ENCODE results near the gene SLC9A8. TPM values are rescaled to one million over a fixed set of nuclear protein-coding genes. Genes with fewer than 3 reads are reported as not detected.

SLC9A8 gene
- total RNA-seq, 1 experiment from 2014 or later: 21.4 TPM

DNA sequence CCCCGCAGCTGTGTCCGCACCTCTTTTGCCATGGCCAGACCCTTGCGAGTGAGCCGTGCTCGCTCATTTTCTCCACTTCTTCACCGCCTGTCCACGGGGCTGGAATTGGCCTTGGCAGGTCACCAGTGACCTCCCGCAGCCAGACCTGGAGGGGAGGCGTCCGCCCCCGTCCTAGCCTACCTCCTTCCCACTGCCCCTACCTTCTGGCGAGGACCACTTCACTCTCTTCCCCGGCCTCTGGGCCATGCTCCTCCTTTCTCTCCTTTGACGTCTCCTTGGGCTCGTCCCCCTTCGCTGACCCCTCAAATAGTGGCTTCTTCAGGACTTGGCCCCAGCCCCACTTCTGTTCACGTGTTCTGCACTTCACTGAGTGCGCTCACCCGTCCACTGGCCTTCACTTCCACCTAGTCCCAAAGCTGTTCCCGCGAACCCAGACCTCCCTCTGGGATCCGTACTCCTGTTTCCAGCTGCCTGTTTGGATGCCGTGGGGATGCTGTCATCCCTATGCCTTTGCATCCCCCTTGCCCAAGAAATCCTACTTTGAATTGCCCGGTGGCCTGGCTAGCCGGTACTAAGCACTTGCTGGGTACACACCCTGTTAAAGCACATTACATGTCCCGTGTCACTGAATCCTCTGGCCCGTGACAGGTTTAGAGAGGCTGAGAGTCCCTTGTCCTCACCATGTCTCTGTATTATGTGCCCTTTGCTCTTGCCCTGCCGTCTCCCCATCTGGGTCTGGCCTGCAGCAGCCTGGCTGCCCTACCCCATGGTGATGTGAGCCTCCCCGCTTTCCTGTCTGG, 69.7 kb downstream of the SLC9A8 start:
- no peaks in the 10 kb centered on the region for H4K20me1 ChIP-seq (ENCODE audit: insufficient read depth)
- no peaks in the 10 kb centered on the region for H3K79me2 ChIP-seq (ENCODE audit: low read depth)
- peaks cover 12% of the 10 kb centered on the region; the same call in 1 of the 2 replicates for H3F3A ChIP-seq (ENCODE audit: insufficient read depth, low read depth)
- no peak overlapping the region for H3K4me2 ChIP-seq
- H3K27ac ChIP-seq: no peak overlapping the region
- intact Hi-C loops (cut with micrococcal nuclease; ENCODE audit: unreplicated experiment): no loop called here
- H3K4me1 ChIP-seq (replicated peaks; ENCODE audit: insufficient read depth): peaks cover 14% of the 10 kb centered on the region
- H3K27me3 ChIP-seq (ENCODE audit: insufficient read depth, low read depth): no peaks in the 10 kb centered on the region
- H2AFZ ChIP-seq: no peak overlapping the region
- TF ChIP-seq, protein P1, sequence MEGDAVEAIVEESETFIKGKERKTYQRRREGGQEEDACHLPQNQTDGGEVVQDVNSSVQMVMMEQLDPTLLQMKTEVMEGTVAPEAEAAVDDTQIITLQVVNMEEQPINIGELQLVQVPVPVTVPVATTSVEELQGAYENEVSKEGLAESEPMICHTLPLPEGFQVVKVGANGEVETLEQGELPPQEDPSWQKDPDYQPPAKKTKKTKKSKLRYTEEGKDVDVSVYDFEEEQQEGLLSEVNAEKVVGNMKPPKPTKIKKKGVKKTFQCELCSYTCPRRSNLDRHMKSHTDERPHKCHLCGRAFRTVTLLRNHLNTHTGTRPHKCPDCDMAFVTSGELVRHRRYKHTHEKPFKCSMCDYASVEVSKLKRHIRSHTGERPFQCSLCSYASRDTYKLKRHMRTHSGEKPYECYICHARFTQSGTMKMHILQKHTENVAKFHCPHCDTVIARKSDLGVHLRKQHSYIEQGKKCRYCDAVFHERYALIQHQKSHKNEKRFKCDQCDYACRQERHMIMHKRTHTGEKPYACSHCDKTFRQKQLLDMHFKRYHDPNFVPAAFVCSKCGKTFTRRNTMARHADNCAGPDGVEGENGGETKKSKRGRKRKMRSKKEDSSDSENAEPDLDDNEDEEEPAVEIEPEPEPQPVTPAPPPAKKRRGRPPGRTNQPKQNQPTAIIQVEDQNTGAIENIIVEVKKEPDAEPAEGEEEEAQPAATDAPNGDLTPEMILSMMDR (conservative IDR thresholded peaks at IDR 0.05): no peak
- no peak for TF ChIP-seq EZH2 (IDR thresholded peaks at IDR 0.05; ENCODE audit: low read depth)
- CTCF ChIA-PET: no interaction called here
- H3K9me2 ChIP-seq (ENCODE audit: insufficient read depth): no peaks in the 10 kb centered on the region
- peaks cover 19% of the 10 kb centered on the region for H3K36me3 ChIP-seq (ENCODE audit: low read depth)
- H3K9me3 ChIP-seq (ENCODE audit: insufficient read depth, low read depth): no peaks in the 10 kb centered on the region
- no TSS peak for BruUV-seq (replicated peaks)
- no peak for DNase-seq
- no peak overlapping the region for H3K4me3 ChIP-seq
- POLR2A ChIA-PET (ENCODE audit: unreplicated experiment): no interaction called here

GRCh38 chr20:49883246-49883802, 70.7 kb downstream of the SLC9A8 start:
- POLR2A ChIA-PET (ENCODE audit: unreplicated experiment): no interaction called here
- H3K4me2 ChIP-seq: no peak overlapping the region
- DNase-seq: no peak
- no peaks in the 10 kb centered on the region for H3K79me2 ChIP-seq (ENCODE audit: low read depth)
- no peaks in the 10 kb centered on the region for H3K9me3 ChIP-seq (ENCODE audit: insufficient read depth, low read depth)
- no TSS peak for BruUV-seq (replicated peaks)
- TF ChIP-seq, protein P1 (conservative IDR thresholded peaks at IDR 0.05): no peak
- no peak for TF ChIP-seq EZH2 (IDR thresholded peaks at IDR 0.05; ENCODE audit: low read depth)
- peaks cover 22% of the 10 kb centered on the region for H3F3A ChIP-seq (ENCODE audit: insufficient read depth, low read depth)
- H3K27me3 ChIP-seq (ENCODE audit: insufficient read depth, low read depth): no peaks in the 10 kb centered on the region
- intact Hi-C loops (cut with micrococcal nuclease; ENCODE audit: unreplicated experiment): no loop called here
- H2AFZ ChIP-seq: no peak overlapping the region
- H4K20me1 ChIP-seq (ENCODE audit: insufficient read depth): no peaks in the 10 kb centered on the region
- no peak overlapping the region for H3K27ac ChIP-seq
- peaks cover 19% of the 10 kb centered on the region for H3K36me3 ChIP-seq (ENCODE audit: low read depth)
- peaks cover 17% of the 10 kb centered on the region for H3K4me1 ChIP-seq (replicated peaks; ENCODE audit: insufficient read depth)
- H3K9me2 ChIP-seq (ENCODE audit: insufficient read depth): no peaks in the 10 kb centered on the region
- no peak overlapping the region for H3K4me3 ChIP-seq
- CTCF ChIA-PET: no interaction called here

DNA sequence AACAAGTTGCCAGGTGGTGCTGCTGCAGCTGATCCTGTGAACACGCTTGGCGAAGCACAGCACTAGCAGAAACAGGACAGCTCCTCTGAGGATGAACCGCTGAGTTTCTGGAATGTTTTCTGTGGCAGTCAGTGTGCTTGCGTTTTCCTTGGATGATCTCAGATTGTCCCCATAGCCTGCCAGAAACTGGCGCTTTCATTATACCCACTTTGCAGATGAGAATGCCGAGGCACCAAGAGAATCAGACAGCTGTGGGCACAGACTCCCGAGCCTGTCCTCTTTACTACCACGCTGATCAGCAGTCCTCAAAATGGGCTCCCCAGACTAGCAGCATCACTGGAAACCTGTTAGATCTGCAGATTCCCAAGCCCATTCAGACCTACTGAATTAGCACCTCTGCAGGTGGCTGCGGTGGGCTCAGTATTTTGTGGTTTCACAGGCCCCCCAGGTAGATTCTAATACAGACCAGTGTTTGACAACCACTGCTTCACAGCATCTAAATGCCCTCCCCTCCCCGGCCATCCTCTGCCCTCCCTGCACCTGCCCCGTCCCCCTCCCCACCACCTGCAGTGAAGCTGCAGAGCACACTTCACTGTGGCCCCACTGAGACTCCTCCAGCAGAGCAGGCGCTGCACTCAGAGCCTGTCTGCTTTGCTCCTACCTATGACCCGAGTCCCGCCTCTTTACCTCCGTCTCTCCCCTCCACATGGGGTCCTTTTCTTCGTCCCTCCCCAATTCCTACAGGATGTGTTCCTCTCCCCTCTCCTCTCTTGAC, 73.1 kb downstream of the SLC9A8 start:
- H3K4me3 ChIP-seq: no peak overlapping the region
- H3K4me2 ChIP-seq: no peak overlapping the region
- DNase-seq: no peak
- H3K9me3 ChIP-seq (ENCODE audit: insufficient read depth, low read depth): no peaks in the 10 kb centered on the region
- H3K27ac ChIP-seq: no peak overlapping the region
- no peaks in the 10 kb centered on the region for H3K79me2 ChIP-seq (ENCODE audit: low read depth)
- ChIA-PET POLR2A (ENCODE audit: unreplicated experiment) (no interaction called here), CTCF (interaction anchor here (1.0 kb wide), 1 partner anchor 255 kb away, joined by 3 read pairs; no protein-coding TSS in a partner anchor)
- no peaks in the 10 kb centered on the region for H3K9me2 ChIP-seq (ENCODE audit: insufficient read depth)
- TF ChIP-seq, protein P1 (conservative IDR thresholded peaks at IDR 0.05): no peak
- H3F3A ChIP-seq (ENCODE audit: insufficient read depth, low read depth): peaks cover 38% of the 10 kb centered on the region
- H3K27me3 ChIP-seq (ENCODE audit: insufficient read depth, low read depth): no peaks in the 10 kb centered on the region
- no peak overlapping the region for H2AFZ ChIP-seq
- H4K20me1 ChIP-seq (ENCODE audit: insufficient read depth): no peaks in the 10 kb centered on the region
- no TSS peak for BruUV-seq (replicated peaks)
- intact Hi-C loops (cut with micrococcal nuclease; ENCODE audit: unreplicated experiment): loop anchor here (5.0 kb wide), 1 partner anchor 113 kb away; no protein-coding TSS in a partner anchor
- H3K36me3 ChIP-seq (ENCODE audit: low read depth): peaks cover 12% of the 10 kb centered on the region; the same call in 1 of the 2 replicates
- H3K4me1 ChIP-seq (replicated peaks; ENCODE audit: insufficient read depth): peaks cover 41% of the 10 kb centered on the region
